H1 (cell line): ENCODE measurements around the gene SLC25A52. TPM values are rescaled to one million over a fixed set of nuclear protein-coding genes. Genes with fewer than 3 reads are reported as not detected.
A peak's percentile ranks its signal among the peaks of the same experiment; 100 is the strongest.

Experiments used
- CTCF ChIA-PET: fragments of 300-600 bp; sonication (Branson Sonifier 250); formaldehyde crosslinking; loops from one replicate; lab custom pipeline; 2021; ENCODE audit not compliant: partially characterized antibody; lab: Charles Lee
- POLR2A ChIA-PET: fragments of 300-600 bp; sonication (Branson Sonifier 250); formaldehyde crosslinking; loops from one replicate; lab custom pipeline; 2021; ENCODE audit warnings: inconsistent platforms; ENCODE audit not compliant: partially characterized antibody; lab: Charles Lee
- DNase-seq, 2 experiments: peaks; one replicate each; pipeline versions ENCODE4 v3.0.0 to v3.0.0-alpha.2; 2010 to 2022; ENCODE audit warnings: low spot score in 2 of 2, low read depth in 1 of 2, mixed read lengths in 1 of 2
- FAIRE-seq: peaks from 2 replicates; lab custom pipeline; 2011; peaks lifted over from hg19 to GRCh38; lab: Jason Lieb, UNC
- H2AFZ ChIP-seq: 2 replicates; pipeline ENCODE4 v1.8.1; 2012; ENCODE audit warnings: low read length, inconsistent platforms
- H2AK5ac ChIP-seq: 2 replicates; pipeline ENCODE4 v1.6.1; 2013; ENCODE audit warnings: low read depth, low read length
- H2BK120ac ChIP-seq: replicated peaks from 2 replicates; pipeline ENCODE3; 2013; ENCODE audit warnings: low read depth, low read length, inconsistent platforms
- H2BK12ac ChIP-seq: 2 replicates; pipeline ENCODE4 v1.6.1; 2013; ENCODE audit warnings: low read depth, low read length
- H2BK15ac ChIP-seq: 2 replicates; pipeline ENCODE4 v1.6.1; 2013; ENCODE audit warnings: low read length
- H2BK20ac ChIP-seq: 2 replicates; pipeline ENCODE4 v1.6.1; 2013; ENCODE audit warnings: low read length
- H2BK5ac ChIP-seq: 2 replicates; pipeline ENCODE4 v1.6.1; 2013; ENCODE audit warnings: low read depth, low read length
- H3K14ac ChIP-seq: 2 replicates; pipeline ENCODE4 v1.6.1; 2013; ENCODE audit warnings: inconsistent platforms; ENCODE audit not compliant: insufficient read length
- H3K18ac ChIP-seq: 2 replicates; pipeline ENCODE4 v1.6.1; 2013; ENCODE audit warnings: low read length; ENCODE audit errors: extremely low read depth
- H3K23ac ChIP-seq: 2 replicates; pipeline ENCODE4 v1.6.1; 2013; ENCODE audit warnings: inconsistent platforms; ENCODE audit not compliant: insufficient read length
- H3K23me2 ChIP-seq: 2 replicates; pipeline ENCODE4 v1.6.1; 2013; ENCODE audit warnings: low read depth, low read length
- H3K27ac ChIP-seq: 2 replicates; pipeline ENCODE4 v1.6.1; 2011; ENCODE audit warnings: low read depth, low read length, inconsistent platforms
- H3K27me3 ChIP-seq, 4 experiments: replicated peaks in 1 of 4; 1 replicate in 1 of 4; 2 replicates in 3 of 4; pipeline versions ENCODE4 v1.6.1 to v1.8.1; 2011 to 2013; ENCODE audit warnings: low read length in 3 of 4, mild to moderate bottlenecking in 3 of 4, inconsistent platforms in 2 of 4, mixed read lengths in 2 of 4, moderate library complexity in 1 of 4; ENCODE audit not compliant: control insufficient read depth in 3 of 4, insufficient read depth in 3 of 4; ENCODE audit errors: extremely low read depth in 1 of 4
- H3K36me3 ChIP-seq, 4 experiments: 2 replicates each; pipeline versions ENCODE4 v1.6.1 to v1.8.1; 2011 to 2013; ENCODE audit warnings: mild to moderate bottlenecking in 4 of 4, low read length in 3 of 4, moderate library complexity in 2 of 4, control low read depth in 1 of 4, inconsistent platforms in 1 of 4; ENCODE audit not compliant: insufficient read depth in 4 of 4, control insufficient read depth in 2 of 4
- H3K4ac ChIP-seq: replicated peaks from 2 replicates; pipeline ENCODE3; 2013; ENCODE audit warnings: low read length, low read depth, mixed read lengths, inconsistent platforms; ENCODE audit not compliant: insufficient read length
- H3K4me1 ChIP-seq, 4 experiments: replicated peaks in 1 of 4; 1 replicate in 1 of 4; 2 replicates in 3 of 4; pipeline versions ENCODE4 v1.6.1 to v1.8.1; 2011 to 2013; ENCODE audit warnings: low read length in 3 of 4, inconsistent platforms in 2 of 4, mixed read lengths in 1 of 4; ENCODE audit not compliant: insufficient read depth in 4 of 4, control insufficient read depth in 3 of 4
- H3K4me2 ChIP-seq, 2 experiments: 2 replicates each; pipeline versions ENCODE4 v1.6.1 to v1.8.1; 2011 to 2013; ENCODE audit warnings: low read depth in 2 of 2, low read length in 2 of 2, control low read depth in 1 of 2, inconsistent platforms in 1 of 2, mild to moderate bottlenecking in 1 of 2; ENCODE audit not compliant: insufficient read depth in 1 of 2
- H3K4me3 ChIP-seq, 4 experiments: fragments of 200-600, 300-600 bp in 1 of 4; sonication (generic), shearing (Covaris generic), sonication (Bioruptor Twin) in 1 of 4; 2 replicates each; pipeline versions ENCODE4 v1.5.1 to v1.8.1; 2011 to 2016; ENCODE audit warnings: low read length in 4 of 4, low read depth in 3 of 4, control low read depth in 2 of 4, inconsistent platforms in 2 of 4, mild to moderate bottlenecking in 2 of 4, mixed read lengths in 1 of 4, moderate library complexity in 1 of 4; ENCODE audit not compliant: insufficient read depth in 2 of 4; ENCODE audit errors: extremely low read depth in 1 of 4
- H3K56ac ChIP-seq: replicated peaks from 2 replicates; pipeline ENCODE3; 2013; ENCODE audit warnings: low read depth, mild to moderate bottlenecking, mixed read lengths, low read length, inconsistent platforms; ENCODE audit not compliant: insufficient read length
- H3K79me1 ChIP-seq: 2 replicates; pipeline ENCODE4 v1.6.1; 2013; ENCODE audit warnings: low read depth, low read length, control low read depth
- H3K79me2 ChIP-seq, 2 experiments: 2 replicates each; pipeline versions ENCODE4 v1.6.1 to v1.8.1; 2012 to 2013; ENCODE audit warnings: low read length in 2 of 2, mild to moderate bottlenecking in 2 of 2, inconsistent platforms in 1 of 2; ENCODE audit not compliant: insufficient read depth in 2 of 2, control insufficient read depth in 1 of 2
- H3K9ac ChIP-seq, 4 experiments: replicated peaks in 1 of 4; 1 replicate in 1 of 4; 2 replicates in 3 of 4; pipeline versions ENCODE4 v1.6.1 to v1.8.1; 2011 to 2013; ENCODE audit warnings: low read depth in 3 of 4, low read length in 3 of 4, control low read depth in 2 of 4, mild to moderate bottlenecking in 2 of 4, moderate library complexity in 2 of 4, inconsistent platforms in 1 of 4; ENCODE audit errors: extremely low read depth in 1 of 4
- H3K9me3 ChIP-seq, 2 experiments: 2 replicates each; pipeline versions ENCODE4 v1.6.1 to v1.8.1; 2012 to 2013; ENCODE audit warnings: mild to moderate bottlenecking in 2 of 2, moderate library complexity in 2 of 2, control low read depth in 1 of 2, inconsistent platforms in 1 of 2, low read depth in 1 of 2, low read length in 1 of 2, mixed read lengths in 1 of 2; ENCODE audit not compliant: insufficient read depth in 2 of 2
- H4K20me1 ChIP-seq, 2 experiments: replicated peaks in 1 of 2; 2 replicates each; pipeline versions ENCODE3 to v1.8.1; 2011 to 2013; ENCODE audit warnings: inconsistent platforms in 2 of 2, low read length in 2 of 2, mild to moderate bottlenecking in 1 of 2; ENCODE audit not compliant: insufficient read depth in 2 of 2, control insufficient read depth in 1 of 2
- H4K5ac ChIP-seq: 2 replicates; pipeline ENCODE4 v1.6.1; 2013; ENCODE audit warnings: low read length, low read depth, mixed read lengths, inconsistent platforms; ENCODE audit not compliant: insufficient read length
- H4K8ac ChIP-seq: 2 replicates; pipeline ENCODE4 v1.8.0; 2013; ENCODE audit warnings: mild to moderate bottlenecking, moderate library complexity, low read length, inconsistent platforms; ENCODE audit not compliant: insufficient read depth; ENCODE audit errors: extremely low read depth
- H4K91ac ChIP-seq: replicated peaks from 2 replicates; pipeline ENCODE3; 2013; ENCODE audit warnings: low read length, mixed read lengths, inconsistent platforms; ENCODE audit not compliant: insufficient read length
- ASH2L ChIP-seq: fragments of 200-600, 300-600 bp; sonication (generic); IDR thresholded peaks from one replicate; pipeline ENCODE4 v1.7.1; 2017; ENCODE audit warnings: low read length
- BCL11A ChIP-seq, 2 experiments: IDR thresholded peaks; one replicate each; pipeline ENCODE4 v1.6.1; 2011; ENCODE audit warnings: low read depth in 2 of 2, low read length in 2 of 2, mild to moderate bottlenecking in 2 of 2
- CHD2 ChIP-seq: IDR thresholded peaks from 2 replicates; pipeline ENCODE4 v1.6.1; 2012; ENCODE audit warnings: low read length, improper control_type of control experiment
- EGR1 ChIP-seq: IDR thresholded peaks from 2 replicates; pipeline ENCODE4 v1.6.1; 2011; ENCODE audit warnings: low read depth, low read length, borderline replicate concordance
- GABPA ChIP-seq: IDR thresholded peaks from 2 replicates; pipeline ENCODE4 v1.6.1; 2011; ENCODE audit warnings: mild to moderate bottlenecking, low read length, moderate library complexity, borderline replicate concordance; ENCODE audit not compliant: insufficient read depth
- YY1 ChIP-seq: IDR thresholded peaks from 2 replicates; pipeline ENCODE4 v1.6.1; 2011; ENCODE audit warnings: low read depth, mild to moderate bottlenecking, low read length
- WGBS, 2 experiments: shearing (Covaris generic) in 1 of 2; methylation state at CpG; one replicate each; pipeline versions ENCODE4 v1.1.6 to v1.1.7; 2013 to 2015; ENCODE audit warnings: low lambda C conversion rate in 2 of 2, mixed read lengths in 2 of 2, inconsistent platforms in 1 of 2, low coverage in 1 of 2, missing lambda C conversion rate in 1 of 2; ENCODE audit not compliant: insufficient replicate concordance in 2 of 2, insufficient coverage in 1 of 2, insufficient read length in 1 of 2; ENCODE audit errors: extremely low coverage in 1 of 2, missing lambda C conversion rate in 1 of 2; 5-methylcytosine and 5-hydroxymethylcytosine counted together
- polyA plus RNA-seq, 7 experiments: library from polyadenylated mRNA; depleted of rRNA in 3 of 7; stranded (reverse) in 5 of 7; unstranded in 2 of 7; fragments of >200 nt in 5 of 7; fragments of 200-250 nt in 2 of 7; gene quantifications; 1 replicate in 5 of 7; 2 replicates in 1 of 7; 4 replicates in 1 of 7; pipeline versions ENCODE4 v1.2.1 to v1.2.3, GENCODE V29; 2011 to 2013; ENCODE audit warnings: missing spikeins in 2 of 7, mixed read lengths in 2 of 7
- total RNA-seq: library from RNA; stranded (reverse); fragmentation: NEBNext Ultra II Directional; extraction: Animal tissue kit (Norgen Biotek cat#: 25700); gene quantifications from 2 replicates; pipeline ENCODE4 v1.2.1, GENCODE V29; 2021

Gene SLC25A52
- total and polyA plus RNA-seq, 2 of the 8 experiments (the other 6 are each of a cell fraction or from before 2014, with no cell fraction given) = not detected

DNA sequence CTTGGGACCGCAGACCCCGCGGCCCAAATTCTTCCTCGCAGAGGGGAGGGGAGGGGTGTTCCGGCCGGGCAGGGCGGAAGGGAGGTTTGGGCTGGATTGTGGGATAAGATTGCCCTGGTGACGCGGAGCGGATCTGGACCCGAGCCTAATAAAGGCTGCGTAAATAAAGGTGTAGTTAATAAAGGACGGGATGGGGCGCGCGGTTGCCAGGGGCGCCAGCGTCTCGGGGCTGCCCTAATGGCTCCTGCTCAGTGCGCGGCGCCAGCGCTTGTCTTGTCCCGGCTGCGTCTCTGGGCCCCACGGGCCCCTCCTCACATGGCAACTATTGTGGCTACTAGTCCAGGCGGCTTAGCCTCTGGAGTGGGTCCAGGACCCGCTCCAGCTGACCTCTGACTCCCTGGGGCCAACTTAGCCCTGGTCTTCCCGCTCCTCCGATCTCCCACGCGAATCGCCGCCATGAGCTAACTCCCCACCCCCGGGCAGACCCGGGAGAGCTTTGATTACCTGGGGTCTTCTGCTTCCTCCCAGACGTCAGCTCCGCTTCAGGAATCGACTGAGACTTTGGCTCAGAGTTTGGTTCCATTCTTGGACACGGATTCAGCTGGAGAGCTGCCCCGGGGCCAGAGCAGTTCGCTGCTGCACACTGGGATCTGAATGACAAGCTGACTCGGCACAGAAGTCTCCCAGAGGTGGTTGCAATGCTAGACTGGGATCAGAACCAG is 36.5 kb downstream of the SLC25A52 start:
- Histone ChIP-seq H4K91ac (no peak overlapping the region), H3K4me3 (no peak overlapping the region), H3K79me2 (no peaks in the 10 kb centered on the region), H2AK5ac (no peak overlapping the region), H2BK15ac (no peak overlapping the region), H4K8ac (peak overlapping the region; percentile 17; the same call in 1 of the 2 replicates), H3K4ac (no peak overlapping the region), H3K14ac (no peak overlapping the region), H3K27ac (no peak overlapping the region), H3K27me3 (no peaks in the 10 kb centered on the region), H3K4me2 (no peak overlapping the region), H2BK12ac (no peak overlapping the region), H2BK120ac (no peak overlapping the region), H3K23ac (no peak overlapping the region), H3K4me1 (no peaks in the 10 kb centered on the region), H4K5ac (no peak overlapping the region), H3K36me3 (no peaks in the 10 kb centered on the region), H3K9me3 (no peaks in the 10 kb centered on the region), H3K56ac (no peak overlapping the region), H2BK5ac (no peak overlapping the region), H3K18ac (no peak overlapping the region), H3K79me1 (no peaks in the 10 kb centered on the region), H2BK20ac (no peak overlapping the region)
- ChIA-PET CTCF (interaction anchor here (0.6 to 7.7 kb wide), 27 partner anchors 9 to 348 kb away, joined by 3 to 88 read pairs (median 4); no protein-coding TSS in a partner anchor), POLR2A (no interaction called here)
- no peak for DNase-seq
- 95% methylated on average over 25 of the region's 43 CpGs; no CpG with 5 or more reads in 1 of the 2 experiments for WGBS, 2 experiments
- TF ChIP-seq EGR1 = no peak
- TF ChIP-seq BCL11A (IDR thresholded peaks at IDR 0.05; ENCODE audit: low read depth in 2 of 2, low read length in 2 of 2) = no peak
- no peak for TF ChIP-seq YY1
- no peak for TF ChIP-seq CHD2
- no peak for TF ChIP-seq ASH2L
- TF ChIP-seq GABPA = no peak
- TF ChIP-seq, all 59 proteins: peak for 0
- no peak for FAIRE-seq
- Histone ChIP-seq H2AFZ (peak overlapping the region; percentile 44; the same call in 1 of the 2 replicates), H4K20me1 (no peaks in the 10 kb centered on the region), H3K23me2 (no peaks in the 10 kb centered on the region), H3K9ac (no peak overlapping the region)
